Tibial artery (tissue), 4 donors: ENCODE results near the gene SFTPD.

Source experiments
- DNase-seq, 2 donors: peaks; one replicate each; pipeline ENCODE4 v3.0.0-alpha.2; 2019
- H3K27ac ChIP-seq, 2 donors: fragments of 200-600 bp; sonication (generic) in 1 of 2; 1 replicate in 1 of 2; 2 replicates in 1 of 2; pipeline ENCODE4 v1.5.1; 2018 to 2019; ENCODE audit warnings: mild to moderate bottlenecking in 1 of 2
- H3K27me3 ChIP-seq, 2 donors: fragments of 200-600 bp; sonication (generic) in 1 of 2; one replicate each; pipeline versions ENCODE4 v1.5.1 to v1.6.0; 2016 to 2019
- H3K36me3 ChIP-seq, 3 donors: fragments of 200-600 bp; sonication (generic) in 2 of 3; one replicate each; pipeline ENCODE4 v1.5.1; 2016 to 2019; ENCODE audit warnings: mild to moderate bottlenecking in 2 of 3
- H3K4me1 ChIP-seq, 4 donors: fragments of 200-600 bp; sonication (generic) in 2 of 4; 1 replicate in 3 of 4; 2 replicates in 1 of 4; pipeline ENCODE4 v1.5.1; 2016 to 2019
- H3K4me3 ChIP-seq, 2 donors: fragments of 200-600 bp; sonication (generic) in 1 of 2; 1 replicate in 1 of 2; 2 replicates in 1 of 2; pipeline ENCODE4 v1.5.1; 2018 to 2019; ENCODE audit warnings: mild to moderate bottlenecking in 2 of 2
- H3K9me3 ChIP-seq, 3 donors: fragments of 200-600 bp; sonication (generic) in 1 of 3; one replicate each; pipeline ENCODE4 v1.5.1; 2016 to 2019
- CTCF ChIP-seq, 2 experiments: fragments of 200-600 bp in 1 of 2; fragments of 450-650 bp in 1 of 2; IDR thresholded peaks; one replicate each; pipeline ENCODE4 v1.5.1; 2017 to 2019; ENCODE audit warnings: antibody characterized with exemption in 2 of 2, mild to moderate bottlenecking in 1 of 2, moderate library complexity in 1 of 2
- intact Hi-C: fragments of 100-400 bp; cut with DNase I; formaldehyde crosslinking; loops from one replicate; pipeline ENCODE4 v1.15.0; 2023; ENCODE audit warnings: low total_unique reads

Gene SFTPD

GRCh38 chr10:79928028-79928583, 20.8 kb downstream of the SFTPD start:
- intact Hi-C loops, result no loop called here

GRCh38 chr10:79927111-79927828, 21.6 kb downstream of the SFTPD start:
- no peak overlapping the region for H3K4me3 ChIP-seq
- no peak for TF ChIP-seq CTCF (IDR thresholded peaks at IDR 0.05)
- no peak for DNase-seq
- intact Hi-C loops, result no loop called here
- no peaks in the 10 kb centered on the region for H3K27me3 ChIP-seq
- H3K9me3 ChIP-seq, result no peaks in the 10 kb centered on the region
- no peaks in the 10 kb centered on the region for H3K4me1 ChIP-seq
- H3K27ac ChIP-seq, result no peak overlapping the region
- H3K36me3 ChIP-seq, result peaks cover 0 to 4% (median 0%) of the 10 kb centered on the region in 3 donors

More at GRCh38 chr10:79928028-79928583, 20.8 kb downstream of the SFTPD start:
- Histone ChIP-seq H3K27me3 (no peaks in the 10 kb centered on the region), H3K36me3 (peaks cover 0 to 4% (median 0%) of the 10 kb centered on the region in 3 donors), H3K27ac (no peak overlapping the region), H3K4me3 (no peak overlapping the region), H3K4me1 (no peaks in the 10 kb centered on the region), H3K9me3 (no peaks in the 10 kb centered on the region)
- no peak for TF ChIP-seq CTCF (IDR thresholded peaks at IDR 0.05)
- DNase-seq, result no peak

- no peak overlapping the region for H3K4me3 ChIP-seq
- no peak for TF ChIP-seq CTCF (IDR thresholded peaks at IDR 0.05)
- no peaks in the 10 kb centered on the region for H3K9me3 ChIP-seq
- no peaks in the 10 kb centered on the region for H3K27me3 ChIP-seq
- no peak overlapping the region for H3K27ac ChIP-seq
- peaks cover 0 to 4% (median 0%) of the 10 kb centered on the region in 3 donors for H3K36me3 ChIP-seq
- no peaks in the 10 kb centered on the region for H3K4me1 ChIP-seq
- no peak for DNase-seq
- intact Hi-C loops, result no loop called here
These were observed 22.9 kb downstream of the SFTPD start for GRCh38 chr10:79926037-79926436.

- no peak overlapping the region for H3K4me3 ChIP-seq
- no peaks in the 10 kb centered on the region for H3K9me3 ChIP-seq
- H3K36me3 ChIP-seq, result peaks cover 0 to 4% (median 0%) of the 10 kb centered on the region in 3 donors
- no peaks in the 10 kb centered on the region for H3K27me3 ChIP-seq
- H3K4me1 ChIP-seq, result no peaks in the 10 kb centered on the region
- intact Hi-C loops, result no loop called here
- no peak overlapping the region for H3K27ac ChIP-seq
- no peak for DNase-seq
- no peak for TF ChIP-seq CTCF (IDR thresholded peaks at IDR 0.05)
These were observed 23.3 kb downstream of the SFTPD start for GRCh38 chr10:79925614-79926013.

GRCh38 chr10:79923669-79924068, 25.2 kb downstream of the SFTPD start:
- H3K27ac ChIP-seq, result no peak overlapping the region
- intact Hi-C loops, result no loop called here
- H3K4me1 ChIP-seq, result no peaks in the 10 kb centered on the region
- H3K27me3 ChIP-seq, result no peaks in the 10 kb centered on the region
- no peaks in the 10 kb centered on the region for H3K9me3 ChIP-seq
- no peak for TF ChIP-seq CTCF (IDR thresholded peaks at IDR 0.05)
- H3K4me3 ChIP-seq, result no peak overlapping the region
- H3K36me3 ChIP-seq, result peaks cover 0 to 4% (median 0%) of the 10 kb centered on the region in 3 donors
- no peak for DNase-seq
